Stimulated activated memory B cell treated with anti-CD40 and anti-IgM and Interleukin-4, amounts not matched to agents 10 μg/mL and 1 μg/mL and 100 μg/mL, for 72 hours (primary cell): Measurements from ENCODE around the gene FAM168A.

Experiments
- ATAC-seq: fragments of 150-1000 bp; cut with Tn5 transposase; 2 replicates; pipeline ENCODE4 v1.10.0; 2021
- H3K27ac Mint-ChIP-seq: one replicate; pipeline ENCODE4 v1.8.0; 2022; ENCODE audit warnings: mild to moderate bottlenecking, mixed read lengths
- H3K27me3 Mint-ChIP-seq: one replicate; pipeline ENCODE4 v1.8.0; 2022; ENCODE audit warnings: mixed read lengths
- H3K36me3 Mint-ChIP-seq: one replicate; pipeline ENCODE4 v1.8.0; 2022; ENCODE audit warnings: mixed read lengths
- H3K4me1 Mint-ChIP-seq: one replicate; pipeline ENCODE4 v1.8.0; 2022; ENCODE audit warnings: mixed read lengths
- H3K4me3 Mint-ChIP-seq: one replicate; pipeline ENCODE4 v1.8.0; 2022; ENCODE audit warnings: mild to moderate bottlenecking, moderate library complexity, mixed read lengths
- H3K9me3 Mint-ChIP-seq: one replicate; pipeline ENCODE4 v1.8.0; 2022; ENCODE audit warnings: mixed read lengths

The FAM168A gene

DNA sequence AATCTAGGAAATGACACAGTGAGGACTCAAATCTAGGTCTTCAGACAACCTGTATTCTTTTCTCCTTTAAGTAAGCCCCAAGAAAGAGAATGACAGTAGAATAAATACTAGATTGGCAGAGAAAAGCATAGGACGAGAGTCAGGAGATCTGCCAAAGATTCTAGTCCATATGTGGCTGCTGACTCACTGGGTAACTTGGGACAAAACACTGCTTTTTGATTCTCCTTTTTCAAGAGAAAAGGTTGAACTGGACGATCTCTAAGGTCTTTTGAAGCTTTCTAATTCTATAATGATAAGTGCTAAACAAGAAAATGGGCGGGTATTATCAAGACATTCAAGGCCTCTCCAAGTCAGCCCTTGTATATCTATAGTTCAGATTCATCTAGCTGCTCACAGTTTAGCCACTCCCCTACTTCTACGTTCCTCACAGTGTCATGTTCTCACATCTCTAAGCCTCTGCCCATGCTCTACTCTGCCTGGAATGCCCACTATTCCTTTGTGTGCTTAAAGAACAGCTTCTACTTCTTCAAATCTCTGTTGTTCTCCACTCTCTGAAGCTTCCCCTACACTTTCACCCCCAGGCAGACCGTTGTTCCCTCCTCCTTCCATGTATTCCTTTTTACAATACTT, 168.7 kb downstream of the FAM168A start:
- Mint-ChIP-seq H3K4me3 (no peak overlapping the region), H3K36me3 (peaks cover 10% of the 10 kb centered on the region), H3K27ac (no peak overlapping the region), H3K9me3 (no peaks in the 10 kb centered on the region), H3K27me3 (no peaks in the 10 kb centered on the region), H3K4me1 (no peaks in the 10 kb centered on the region)
- ATAC-seq, result no peak

DNA sequence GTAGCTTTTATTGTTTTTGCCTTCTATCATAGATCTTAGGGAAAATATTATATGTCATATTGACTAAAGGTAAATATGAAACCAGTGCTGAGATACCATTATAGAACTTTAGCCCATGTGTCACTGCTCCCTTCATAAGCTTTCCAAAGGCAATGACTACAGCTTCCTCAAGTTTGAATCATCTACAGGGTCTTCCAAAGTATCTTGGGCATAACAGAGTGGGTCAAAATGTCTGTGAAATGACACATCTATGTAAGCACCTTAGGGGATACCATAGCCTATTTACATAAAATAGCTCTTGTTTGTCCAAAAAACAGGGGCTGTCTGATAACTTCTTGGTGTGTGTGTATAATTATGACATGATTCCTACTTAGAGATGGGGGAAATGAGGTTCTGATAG, 169.2 kb downstream of the FAM168A start:
- no peak overlapping the region for H3K4me3 Mint-ChIP-seq
- H3K27ac Mint-ChIP-seq, result no peak overlapping the region
- peaks cover 2% of the 10 kb centered on the region for H3K4me1 Mint-ChIP-seq
- no peaks in the 10 kb centered on the region for H3K9me3 Mint-ChIP-seq
- ATAC-seq, result no peak
- H3K36me3 Mint-ChIP-seq, result peaks cover 10% of the 10 kb centered on the region
- no peaks in the 10 kb centered on the region for H3K27me3 Mint-ChIP-seq

- H3K27ac Mint-ChIP-seq, result no peak overlapping the region
- no peaks in the 10 kb centered on the region for H3K9me3 Mint-ChIP-seq
- ATAC-seq, result no peak
- H3K4me3 Mint-ChIP-seq, result no peak overlapping the region
- no peaks in the 10 kb centered on the region for H3K27me3 Mint-ChIP-seq
- peaks cover 10% of the 10 kb centered on the region for H3K36me3 Mint-ChIP-seq
- H3K4me1 Mint-ChIP-seq, result peaks cover 6% of the 10 kb centered on the region
Observed at GRCh38 chr11:73428227-73428626, 169.7 kb downstream of the FAM168A start.

- H3K27ac Mint-ChIP-seq, result no peak overlapping the region
- H3K27me3 Mint-ChIP-seq, result no peaks in the 10 kb centered on the region
- ATAC-seq, result no peak
- H3K4me1 Mint-ChIP-seq, result peaks cover 9% of the 10 kb centered on the region
- H3K4me3 Mint-ChIP-seq, result no peak overlapping the region
- no peaks in the 10 kb centered on the region for H3K9me3 Mint-ChIP-seq
- peaks cover 9% of the 10 kb centered on the region for H3K36me3 Mint-ChIP-seq
Observed at GRCh38 chr11:73426219-73426850, 171.6 kb downstream of the FAM168A start.

DNA sequence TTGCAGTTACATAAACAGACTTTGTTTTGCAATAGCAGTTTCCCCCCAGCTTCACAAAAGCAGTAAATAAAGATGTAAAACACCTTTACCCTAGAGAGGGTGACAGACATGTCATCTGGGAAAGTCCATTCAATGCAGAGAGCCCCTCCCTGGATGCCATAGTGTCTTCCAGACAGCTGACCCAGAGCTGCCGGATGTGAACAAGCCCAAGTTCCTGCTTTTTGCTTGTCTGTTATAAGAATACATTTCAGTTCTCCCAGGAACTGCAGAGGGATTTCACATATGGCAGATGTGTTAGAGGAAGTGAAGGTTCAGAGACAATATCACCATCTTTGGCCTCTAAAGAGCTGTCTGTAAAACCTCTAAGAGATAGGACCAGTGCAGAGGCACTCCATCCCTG, 172.8 kb downstream of the FAM168A start:
- Mint-ChIP-seq H3K4me3 (no peak overlapping the region), H3K4me1 (peaks cover 9% of the 10 kb centered on the region), H3K27ac (no peak overlapping the region), H3K36me3 (peaks cover 12% of the 10 kb centered on the region), H3K9me3 (no peaks in the 10 kb centered on the region), H3K27me3 (no peaks in the 10 kb centered on the region)
- no peak for ATAC-seq

- H3K27ac Mint-ChIP-seq, result no peak overlapping the region
- ATAC-seq, result no peak
- H3K9me3 Mint-ChIP-seq, result no peaks in the 10 kb centered on the region
- H3K4me1 Mint-ChIP-seq, result peaks cover 9% of the 10 kb centered on the region
- H3K27me3 Mint-ChIP-seq, result no peaks in the 10 kb centered on the region
- H3K36me3 Mint-ChIP-seq, result peaks cover 18% of the 10 kb centered on the region
- H3K4me3 Mint-ChIP-seq, result no peak overlapping the region
Observed at GRCh38 chr11:73423506-73423905, 174.4 kb downstream of the FAM168A start.

GRCh38 chr11:73422886-73423285, 175.0 kb downstream of the FAM168A start:
- Mint-ChIP-seq H3K4me1 (peaks cover 9% of the 10 kb centered on the region), H3K4me3 (no peak overlapping the region), H3K9me3 (peaks cover 2% of the 10 kb centered on the region), H3K27me3 (no peaks in the 10 kb centered on the region), H3K27ac (no peak overlapping the region), H3K36me3 (peaks cover 24% of the 10 kb centered on the region)
- no peak for ATAC-seq

DNA sequence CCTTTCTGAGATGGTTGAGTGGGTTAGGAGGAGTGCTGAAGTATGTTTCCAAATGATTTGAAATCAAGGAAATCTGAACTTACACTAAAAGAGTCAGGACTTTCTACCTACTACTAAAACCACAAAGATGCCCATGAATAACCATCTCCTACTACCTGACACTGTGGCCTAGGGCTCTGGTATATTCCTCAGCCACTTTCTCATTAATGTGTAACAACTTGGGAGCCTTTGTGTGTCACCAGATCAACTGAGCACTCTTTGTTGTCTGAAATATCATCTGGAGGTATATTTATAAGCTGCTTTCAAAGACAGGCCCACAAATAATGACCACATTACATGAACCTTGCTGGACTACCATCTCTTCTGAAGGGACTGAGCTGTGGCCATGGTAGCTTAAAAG, 177.8 kb downstream of the FAM168A start:
- H3K27me3 Mint-ChIP-seq, result no peaks in the 10 kb centered on the region
- peaks cover 2% of the 10 kb centered on the region for H3K9me3 Mint-ChIP-seq
- peaks cover 37% of the 10 kb centered on the region for H3K36me3 Mint-ChIP-seq
- ATAC-seq, result no peak
- H3K4me3 Mint-ChIP-seq, result no peak overlapping the region
- peaks cover 16% of the 10 kb centered on the region for H3K4me1 Mint-ChIP-seq
- H3K27ac Mint-ChIP-seq, result no peak overlapping the region

GRCh38 chr11:73416786-73417185, 181.1 kb downstream of the FAM168A start:
- peaks cover 43% of the 10 kb centered on the region for H3K36me3 Mint-ChIP-seq
- H3K27ac Mint-ChIP-seq, result no peak overlapping the region
- peaks cover 13% of the 10 kb centered on the region for H3K4me1 Mint-ChIP-seq
- H3K27me3 Mint-ChIP-seq, result no peaks in the 10 kb centered on the region
- ATAC-seq, result no peak
- peaks cover 2% of the 10 kb centered on the region for H3K9me3 Mint-ChIP-seq
- no peak overlapping the region for H3K4me3 Mint-ChIP-seq

DNA sequence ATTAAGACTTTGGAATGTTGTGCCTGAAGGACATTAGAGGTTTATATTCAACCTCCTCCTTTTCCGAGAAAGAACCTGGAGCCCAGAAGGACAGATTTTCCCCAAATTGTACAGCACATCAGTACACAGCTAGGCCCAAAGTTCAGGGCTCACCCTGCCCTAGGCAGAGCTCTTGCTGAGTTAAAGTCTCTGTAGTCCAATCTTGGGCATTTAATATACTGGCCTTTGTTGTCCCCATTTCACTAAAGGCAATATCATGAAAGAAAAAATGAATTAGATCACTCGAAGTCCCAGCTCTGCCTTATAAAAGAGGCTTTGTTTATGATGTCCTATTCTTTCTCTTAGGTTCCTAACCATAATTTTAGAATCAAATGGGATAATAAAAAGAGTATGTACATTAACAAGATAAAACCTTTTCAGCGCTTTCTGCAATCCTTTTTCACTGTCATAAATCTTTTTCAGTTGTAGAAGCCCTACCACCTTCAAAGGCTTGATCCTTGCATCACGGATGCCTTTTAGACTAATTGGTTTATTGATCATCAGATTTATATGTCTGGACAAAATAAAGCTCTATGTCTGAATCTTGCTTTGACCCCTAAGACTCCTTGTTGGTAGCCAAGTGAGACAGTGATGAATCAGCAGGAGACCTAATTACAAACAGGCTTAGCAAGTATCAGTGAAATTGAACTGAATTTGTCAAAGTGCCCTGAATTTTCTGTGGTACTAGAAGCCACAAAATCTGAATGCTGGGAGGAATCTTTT, 181.9 kb downstream of the FAM168A start:
- H3K4me3 Mint-ChIP-seq, result no peak overlapping the region
- peaks cover 38% of the 10 kb centered on the region for H3K36me3 Mint-ChIP-seq
- H3K9me3 Mint-ChIP-seq, result peaks cover 2% of the 10 kb centered on the region
- no peaks in the 10 kb centered on the region for H3K27me3 Mint-ChIP-seq
- no peak overlapping the region for H3K27ac Mint-ChIP-seq
- H3K4me1 Mint-ChIP-seq, result peaks cover 13% of the 10 kb centered on the region
- no peak for ATAC-seq

DNA sequence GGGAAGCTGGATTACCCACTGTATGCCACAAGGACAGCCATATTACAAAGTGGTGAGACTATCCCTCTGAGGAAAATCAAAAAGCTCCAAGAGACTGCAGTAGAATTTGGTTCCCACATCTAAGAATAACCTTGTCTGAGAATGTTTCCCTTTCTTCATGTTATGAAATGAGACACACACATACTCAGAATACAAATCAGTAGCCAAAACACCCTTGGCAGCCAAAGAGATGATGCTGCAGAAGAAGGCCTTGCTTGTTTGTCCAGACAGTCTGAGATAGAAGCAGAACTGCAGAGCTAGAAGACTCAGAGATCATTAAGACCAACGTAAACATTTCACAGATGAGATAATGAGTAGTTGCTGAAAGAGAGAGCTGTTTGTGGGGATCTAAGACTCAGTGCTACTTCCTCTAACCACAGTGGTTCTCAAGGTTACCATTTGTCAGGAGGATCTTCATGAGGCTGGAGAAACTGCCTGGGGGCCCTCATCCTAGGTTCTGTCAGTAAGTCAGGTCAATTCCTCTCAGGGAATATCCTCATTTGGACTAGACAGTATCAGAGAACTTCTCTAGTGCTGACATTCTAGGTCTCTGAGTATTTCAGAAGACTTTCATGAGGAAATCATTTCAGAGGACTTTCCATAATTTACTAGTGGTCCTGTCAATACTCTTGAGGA, 182.8 kb downstream of the FAM168A start:
- Mint-ChIP-seq H3K27ac (no peak overlapping the region), H3K4me1 (peaks cover 13% of the 10 kb centered on the region), H3K4me3 (no peak overlapping the region), H3K36me3 (peaks cover 38% of the 10 kb centered on the region), H3K27me3 (no peaks in the 10 kb centered on the region), H3K9me3 (peaks cover 2% of the 10 kb centered on the region)
- no peak for ATAC-seq

- H3K9me3 Mint-ChIP-seq, result peaks cover 1% of the 10 kb centered on the region
- H3K4me1 Mint-ChIP-seq, result peaks cover 13% of the 10 kb centered on the region
- ATAC-seq, result no peak
- H3K36me3 Mint-ChIP-seq, result peaks cover 33% of the 10 kb centered on the region
- H3K4me3 Mint-ChIP-seq, result no peak overlapping the region
- peak overlapping the region; percentile 3 for H3K27ac Mint-ChIP-seq
- no peaks in the 10 kb centered on the region for H3K27me3 Mint-ChIP-seq
Observed at GRCh38 chr11:73413256-73413655, 184.7 kb downstream of the FAM168A start.

DNA sequence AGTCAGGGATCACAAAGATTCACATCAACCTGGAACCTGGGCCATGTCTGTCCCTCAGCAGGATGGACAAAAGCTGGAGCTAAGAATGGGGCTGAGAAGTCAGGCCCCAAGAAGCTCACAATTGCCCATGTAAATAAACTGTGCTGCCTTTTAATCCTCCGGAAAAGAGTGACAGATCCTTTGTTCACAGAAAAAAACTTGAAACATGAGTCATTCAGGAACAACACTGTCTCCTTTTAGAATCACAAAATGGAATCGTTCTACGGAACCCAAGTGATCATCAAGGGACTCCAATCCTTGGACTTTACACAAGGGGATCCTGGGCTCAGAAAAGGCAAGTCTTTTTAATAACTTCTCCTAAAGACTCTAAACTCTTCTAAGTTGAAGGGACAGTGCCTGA, 185.6 kb downstream of the FAM168A start:
- Mint-ChIP-seq H3K4me3 (no peak overlapping the region), H3K27me3 (no peaks in the 10 kb centered on the region), H3K27ac (peak overlapping the region; percentile 3), H3K4me1 (peaks cover 13% of the 10 kb centered on the region), H3K36me3 (peaks cover 36% of the 10 kb centered on the region), H3K9me3 (no peaks in the 10 kb centered on the region)
- no peak for ATAC-seq

- ATAC-seq, result no peak
- no peak overlapping the region for H3K27ac Mint-ChIP-seq
- peaks cover 6% of the 10 kb centered on the region for H3K4me1 Mint-ChIP-seq
- no peaks in the 10 kb centered on the region for H3K27me3 Mint-ChIP-seq
- peaks cover 34% of the 10 kb centered on the region for H3K36me3 Mint-ChIP-seq
- H3K9me3 Mint-ChIP-seq, result no peaks in the 10 kb centered on the region
- no peak overlapping the region for H3K4me3 Mint-ChIP-seq
Observed at GRCh38 chr11:73411031-73411430, 186.9 kb downstream of the FAM168A start.

GRCh38 chr11:73410627-73411026, 187.3 kb downstream of the FAM168A start:
- Mint-ChIP-seq H3K27ac (no peak overlapping the region), H3K4me1 (peaks cover 6% of the 10 kb centered on the region), H3K36me3 (peaks cover 35% of the 10 kb centered on the region), H3K9me3 (no peaks in the 10 kb centered on the region), H3K4me3 (no peak overlapping the region), H3K27me3 (no peaks in the 10 kb centered on the region)
- ATAC-seq, result no peak
